ENCODE results near the gene MAPK8IP2.

- TF ChIP-seq CTCF (conservative IDR thresholded peaks at IDR 0.05 in 1 of 2, IDR thresholded peaks at IDR 0.05 in 1 of 2; ENCODE audit: low read depth in 1 of 2, low read length in 2 of 2) (no peak), EZH2 (IDR thresholded peaks at IDR 0.05; ENCODE audit: low read length, missing control alignments) (peak; percentile 77)
These were observed 657 bp upstream of the MAPK8IP2 start for GRCh38 chr22:50599816-50600455.
